ENCODE data around the gene CNPPD1.

DNA sequence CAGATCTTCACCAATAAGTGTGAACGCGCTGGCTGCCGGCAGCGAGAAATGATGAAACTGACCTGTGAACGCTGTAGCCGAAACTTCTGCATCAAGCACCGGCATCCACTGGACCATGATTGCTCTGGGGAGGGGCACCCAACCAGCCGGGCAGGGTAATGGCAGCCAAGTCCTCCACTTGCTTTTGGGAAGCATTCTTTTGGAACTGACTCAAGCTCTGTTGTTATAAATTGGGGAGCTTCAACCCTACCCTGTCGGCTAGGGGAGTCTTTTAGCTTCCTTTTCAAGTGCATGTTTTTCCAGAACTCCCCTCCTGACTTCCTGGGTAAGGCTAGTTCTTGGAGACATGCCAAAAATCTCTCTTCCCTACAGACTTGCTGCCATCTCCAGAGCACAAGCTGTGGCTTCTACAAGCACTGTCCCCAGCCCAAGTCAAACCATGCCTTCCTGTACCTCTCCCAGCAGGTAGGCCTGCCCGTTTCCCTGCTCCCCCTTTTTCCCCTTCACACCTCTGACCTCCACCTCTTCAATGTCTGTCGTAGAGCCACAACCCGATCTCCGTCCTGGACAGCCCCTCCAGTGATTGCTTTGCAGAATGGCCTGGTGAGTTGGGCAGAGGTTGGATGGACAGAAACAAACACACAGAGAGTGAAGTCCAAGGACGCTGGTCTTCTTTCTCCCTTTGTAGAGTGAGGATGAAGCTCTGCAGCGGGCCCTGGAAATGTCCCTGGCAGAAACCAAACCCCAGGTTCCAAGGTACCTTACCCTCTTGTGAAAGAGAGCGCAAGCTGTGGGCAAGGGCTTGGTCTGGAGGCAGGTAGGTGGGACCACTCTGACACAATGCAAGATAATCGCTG is 31.4 kb upstream of the CNPPD1 start:
- TF ChIP-seq, protein P1, sequence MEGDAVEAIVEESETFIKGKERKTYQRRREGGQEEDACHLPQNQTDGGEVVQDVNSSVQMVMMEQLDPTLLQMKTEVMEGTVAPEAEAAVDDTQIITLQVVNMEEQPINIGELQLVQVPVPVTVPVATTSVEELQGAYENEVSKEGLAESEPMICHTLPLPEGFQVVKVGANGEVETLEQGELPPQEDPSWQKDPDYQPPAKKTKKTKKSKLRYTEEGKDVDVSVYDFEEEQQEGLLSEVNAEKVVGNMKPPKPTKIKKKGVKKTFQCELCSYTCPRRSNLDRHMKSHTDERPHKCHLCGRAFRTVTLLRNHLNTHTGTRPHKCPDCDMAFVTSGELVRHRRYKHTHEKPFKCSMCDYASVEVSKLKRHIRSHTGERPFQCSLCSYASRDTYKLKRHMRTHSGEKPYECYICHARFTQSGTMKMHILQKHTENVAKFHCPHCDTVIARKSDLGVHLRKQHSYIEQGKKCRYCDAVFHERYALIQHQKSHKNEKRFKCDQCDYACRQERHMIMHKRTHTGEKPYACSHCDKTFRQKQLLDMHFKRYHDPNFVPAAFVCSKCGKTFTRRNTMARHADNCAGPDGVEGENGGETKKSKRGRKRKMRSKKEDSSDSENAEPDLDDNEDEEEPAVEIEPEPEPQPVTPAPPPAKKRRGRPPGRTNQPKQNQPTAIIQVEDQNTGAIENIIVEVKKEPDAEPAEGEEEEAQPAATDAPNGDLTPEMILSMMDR (IDR thresholded peaks at IDR 0.05) = no peak
- TF ChIP-seq POLR2A (IDR thresholded peaks at IDR 0.05) (no peak), POLR2AphosphoS5 (IDR thresholded peaks at IDR 0.05) (peak; percentile 38), EP300 (IDR thresholded peaks at IDR 0.05) (no peak)
